DND-41 (cell line): ENCODE results near the gene DDC.

Experiments
- CTCF ChIP-seq: IDR thresholded peaks from 2 replicates; pipeline ENCODE4 v1.5.1; 2012; ENCODE audit warnings: borderline replicate concordance, low read length, moderate library complexity, mild to moderate bottlenecking; ENCODE audit not compliant: poor library complexity, severe bottlenecking; ENCODE audit errors: extremely low read depth
- EZH2 ChIP-seq: IDR thresholded peaks from 3 replicates; pipeline ENCODE4 v1.6.1; 2012; ENCODE audit warnings: borderline replicate concordance, low read depth, mild to moderate bottlenecking, moderate library complexity, low read length, inconsistent platforms; ENCODE audit not compliant: severe bottlenecking

DNA sequence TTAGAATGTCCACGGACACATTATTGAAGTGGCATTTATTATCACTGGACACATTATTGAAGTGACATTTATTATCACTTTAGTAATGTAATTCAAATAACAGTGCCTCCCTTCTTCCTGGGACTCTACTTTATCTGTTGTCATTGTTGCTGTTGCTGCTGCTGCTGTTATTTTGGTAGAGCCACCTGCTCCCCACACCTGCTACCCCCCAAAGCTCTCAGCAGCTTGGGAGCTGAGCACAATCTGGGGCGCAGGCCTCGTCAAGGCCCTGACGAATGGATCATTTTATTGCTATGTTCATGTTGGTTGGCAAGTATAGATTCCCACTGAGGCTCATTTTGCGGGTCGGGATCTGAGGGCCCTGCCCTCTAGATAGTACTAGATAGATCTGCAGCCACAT lies 139.9 kb downstream of the DDC start:
- TF ChIP-seq CTCF (no peak), EZH2 (no peak)
